NOMO-1 treated with DMSO at 0.1 percent for 48 hours (cell line): Measurements from ENCODE around the gene STAM.

ENCODE experiments used
- DNase-seq: peaks from one replicate; lab custom pipeline; 2025; ENCODE audit not compliant: unreplicated experiment; lab: John Stamatoyannopoulos, UW

Gene STAM

DNA sequence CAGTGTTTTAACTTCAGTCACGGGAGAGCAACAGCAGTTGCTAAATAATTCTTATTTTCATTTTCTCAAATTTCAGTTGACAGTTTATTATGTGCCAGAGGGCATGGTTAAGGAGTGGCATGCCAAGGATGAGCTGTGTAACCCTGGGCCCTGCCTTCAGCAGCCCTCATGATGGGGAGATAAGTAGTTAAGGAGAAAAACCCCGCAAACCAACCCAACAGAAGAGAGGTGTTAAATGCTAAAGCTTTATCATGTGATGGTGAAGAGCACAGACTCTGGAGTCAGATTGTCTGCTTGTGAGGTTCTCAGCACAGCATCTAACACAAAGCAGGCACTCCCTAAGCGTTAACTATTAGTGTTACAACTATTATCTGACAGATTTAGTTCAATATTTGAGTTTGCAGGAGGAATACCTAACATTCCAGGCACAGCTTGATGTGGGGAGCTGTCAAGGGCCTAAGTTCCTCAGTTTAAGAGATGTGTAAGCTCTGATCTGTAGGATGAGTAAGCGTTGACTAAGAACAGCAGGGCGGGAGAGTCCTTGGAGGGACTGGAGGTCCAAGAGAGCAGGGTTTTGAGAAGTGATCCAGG, 29.6 kb downstream of the STAM start:
- DNase-seq: no peak

DNA sequence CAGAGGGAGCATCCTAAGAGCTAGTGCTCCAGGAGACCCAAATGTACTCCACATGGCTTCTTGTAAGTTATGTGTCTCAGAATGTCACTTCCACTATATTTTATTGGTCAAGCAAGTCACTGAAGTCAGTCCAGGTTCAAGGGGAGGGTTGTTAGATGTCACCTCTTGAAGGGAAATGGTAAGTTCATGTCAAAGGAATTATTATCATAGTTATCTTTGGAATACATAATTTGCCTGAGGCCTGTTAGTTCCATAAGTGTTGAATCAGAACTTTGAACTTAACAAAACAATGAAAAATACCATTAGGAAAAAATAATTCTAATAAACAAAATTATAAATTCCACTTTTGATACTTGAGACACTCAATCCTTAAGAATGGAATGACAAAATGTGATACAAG, 30.6 kb downstream of the STAM start:
- no peak for DNase-seq

DNA sequence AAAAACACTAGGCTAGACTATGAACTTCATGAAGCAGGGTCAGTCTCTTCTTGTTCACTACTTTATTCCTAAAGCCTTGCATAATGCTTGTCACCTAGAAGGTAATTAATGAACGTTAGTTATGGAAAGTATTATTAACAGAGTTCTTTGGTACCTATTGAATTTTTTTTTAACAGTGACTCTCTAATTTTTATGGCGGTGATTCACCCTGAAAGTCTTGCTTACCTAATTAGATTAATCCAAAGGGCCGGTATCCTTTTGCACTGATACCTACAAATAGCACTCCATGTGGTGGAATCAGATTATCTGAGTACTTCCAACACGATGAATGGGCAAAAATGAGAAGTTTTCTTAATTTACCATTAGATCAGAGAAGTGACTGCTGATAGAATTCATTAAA, 31.7 kb downstream of the STAM start:
- DNase-seq: no peak

DNA sequence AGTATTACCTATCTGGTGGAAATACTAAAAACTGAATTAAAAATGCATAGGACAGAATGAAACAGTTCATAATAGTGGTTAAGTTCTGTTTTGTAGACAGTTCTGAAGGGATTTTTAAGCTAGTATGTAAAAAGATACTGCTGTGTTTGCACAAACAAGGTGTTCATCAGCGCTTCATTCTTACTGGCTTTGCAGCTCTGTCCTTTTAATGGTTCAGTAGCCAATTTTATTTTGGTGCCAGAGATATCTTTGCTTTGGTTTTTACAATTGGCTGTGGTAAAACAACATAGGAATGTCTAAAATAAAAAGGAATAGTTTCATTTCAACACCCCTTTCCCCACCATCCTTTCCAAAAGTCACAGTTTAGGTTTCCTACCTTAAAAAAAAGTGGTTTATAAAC, 33.0 kb downstream of the STAM start:
- DNase-seq: no peak

DNA sequence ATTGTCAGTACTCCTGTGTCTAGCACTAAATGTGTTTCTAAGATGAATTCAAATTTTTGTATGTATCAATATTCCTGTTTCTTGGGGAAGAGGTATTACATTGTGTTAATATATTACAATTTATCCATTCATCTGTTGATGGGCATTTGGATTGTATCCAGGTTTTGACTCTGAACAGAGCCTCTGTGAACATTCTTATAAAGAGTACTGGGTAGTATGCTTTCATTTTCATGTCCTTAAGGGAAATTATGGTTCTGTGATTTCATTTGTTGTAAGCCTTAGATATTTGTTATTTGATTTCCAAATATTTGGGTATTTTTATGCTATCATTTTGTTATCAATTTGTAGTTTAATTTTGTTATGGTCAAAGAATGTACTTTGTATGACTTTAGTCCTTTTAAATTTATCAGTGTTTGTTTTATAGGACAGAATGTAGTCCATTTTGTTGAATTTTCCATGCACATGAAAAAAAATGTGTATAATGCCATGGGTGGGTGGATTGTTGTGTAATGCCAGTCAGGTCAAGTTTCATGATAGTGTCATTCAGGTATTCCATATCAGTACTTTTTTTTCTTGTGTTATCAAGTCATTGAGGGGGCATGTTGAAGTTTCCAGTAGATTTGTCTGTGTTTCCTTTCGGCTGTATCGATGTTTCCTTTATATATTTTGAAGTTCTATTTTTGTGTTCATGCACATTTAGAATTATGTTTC, 38.4 kb downstream of the STAM start:
- DNase-seq: no peak

DNA sequence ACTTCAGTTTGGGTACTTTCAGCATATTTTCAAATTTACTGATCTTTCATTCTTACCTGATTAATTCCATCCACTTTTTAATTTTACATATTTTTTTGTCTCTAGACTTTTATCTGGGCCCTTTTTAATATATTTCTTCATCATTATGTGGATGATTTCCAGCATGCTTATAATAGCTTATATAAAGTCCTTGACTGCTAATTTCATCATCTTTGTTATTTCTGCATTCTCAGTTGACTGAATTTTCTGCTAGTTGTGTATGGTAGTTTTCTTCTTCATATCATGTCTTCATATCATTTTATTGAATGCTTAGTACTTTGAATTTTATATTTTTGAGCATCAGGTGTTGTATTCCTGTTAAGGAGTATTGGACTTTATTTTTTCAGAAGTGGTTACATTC, 39.6 kb downstream of the STAM start:
- DNase-seq: no peak

DNA sequence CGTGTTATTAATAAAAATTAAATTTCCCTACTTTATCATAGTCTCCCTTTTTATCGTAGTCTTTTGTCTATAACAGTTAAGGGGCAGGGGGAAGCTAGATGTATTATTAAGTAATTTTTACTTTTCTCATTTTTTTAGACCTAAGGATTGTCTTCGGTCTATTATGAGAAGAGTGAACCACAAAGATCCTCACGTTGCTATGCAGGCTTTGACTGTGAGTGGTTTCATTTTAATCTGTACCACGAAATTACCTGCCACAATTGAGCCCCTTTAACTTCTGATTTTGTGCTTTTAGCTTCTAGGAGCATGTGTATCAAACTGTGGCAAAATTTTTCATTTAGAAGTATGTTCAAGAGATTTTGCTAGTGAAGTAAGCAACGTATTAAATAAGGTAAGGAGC, 40.6 kb downstream of the STAM start:
- no peak for DNase-seq

DNA sequence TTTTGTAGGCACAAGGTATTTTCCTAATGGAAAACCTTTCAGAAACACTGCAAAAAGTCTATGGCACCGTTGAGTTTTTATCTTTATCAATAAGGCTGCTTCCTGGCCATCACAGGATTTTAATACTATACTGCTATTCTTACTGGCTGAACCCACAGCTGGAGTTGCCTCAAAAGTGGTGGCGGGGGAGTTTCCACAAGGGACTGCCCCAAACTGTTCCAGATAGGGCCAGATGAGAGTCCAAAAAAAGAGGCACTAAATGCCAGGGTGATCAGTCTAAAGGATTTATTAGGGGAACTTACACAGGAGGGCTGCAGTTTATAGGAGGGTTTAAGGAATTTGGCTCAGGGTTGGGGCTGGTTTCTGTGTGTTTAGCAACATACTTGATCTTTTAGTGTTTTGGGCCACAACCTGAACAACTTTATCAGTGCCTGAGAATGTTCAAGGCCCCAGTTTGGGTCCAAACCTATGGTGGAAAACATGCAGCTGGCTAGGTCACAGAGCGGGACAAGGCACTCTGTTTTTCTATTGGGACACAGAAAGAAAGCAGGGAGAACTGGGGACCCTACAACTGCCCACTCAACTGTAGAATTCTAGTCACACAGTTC, 41.4 kb downstream of the STAM start:
- no peak for DNase-seq

DNA sequence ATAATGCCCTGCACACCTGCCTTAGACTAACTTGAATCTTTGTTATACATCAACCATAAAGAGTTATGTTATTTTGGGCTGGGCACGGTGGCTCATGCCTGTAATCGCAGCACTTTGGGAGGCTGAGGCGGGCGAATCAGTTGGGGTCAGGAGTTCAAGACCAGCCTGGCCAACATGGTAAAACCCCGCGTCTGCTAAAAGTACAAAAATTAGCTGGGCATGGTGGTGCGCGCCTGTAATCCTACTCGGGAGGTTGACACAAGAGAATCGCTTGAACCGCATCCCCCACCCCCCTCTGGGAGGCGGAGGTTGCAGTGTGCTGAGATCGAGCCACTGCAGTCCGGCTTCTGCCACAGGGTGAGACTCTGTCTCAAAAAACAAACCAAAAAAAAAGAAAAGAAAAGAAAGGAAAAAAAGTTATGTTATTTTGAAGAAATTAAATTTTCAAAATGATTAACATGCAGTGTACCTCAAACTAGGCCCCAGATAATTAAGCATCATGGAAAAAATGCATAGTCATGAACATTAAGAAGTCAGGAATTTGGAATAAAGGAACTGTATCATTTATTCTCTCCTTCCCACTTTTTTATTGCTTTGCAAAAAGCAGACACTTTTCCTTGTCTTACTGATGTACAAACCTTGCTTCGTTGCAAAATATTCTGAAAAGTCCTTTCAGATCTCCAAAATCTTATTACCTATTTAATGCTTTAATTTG, 43.3 kb downstream of the STAM start:
- no peak for DNase-seq

DNA sequence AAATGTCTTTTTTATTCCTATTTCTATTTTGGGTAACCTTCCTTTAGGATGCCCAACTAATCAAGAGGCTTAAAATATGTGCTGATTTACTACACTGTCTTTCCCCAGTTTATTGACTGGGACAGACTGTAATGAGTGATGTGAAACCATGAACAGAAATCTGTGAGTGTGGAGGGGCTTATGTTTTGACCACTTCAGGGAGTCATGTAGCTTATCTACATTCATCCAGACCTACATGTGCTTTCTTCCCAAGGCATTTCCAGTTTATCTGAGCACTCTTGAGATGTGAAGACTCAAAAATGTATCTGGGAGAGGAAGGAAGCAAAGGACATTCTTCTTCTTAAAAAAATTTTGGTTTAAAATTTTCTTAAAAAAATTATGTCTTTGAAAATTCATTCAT, 45.2 kb downstream of the STAM start:
- no peak for DNase-seq

DNA sequence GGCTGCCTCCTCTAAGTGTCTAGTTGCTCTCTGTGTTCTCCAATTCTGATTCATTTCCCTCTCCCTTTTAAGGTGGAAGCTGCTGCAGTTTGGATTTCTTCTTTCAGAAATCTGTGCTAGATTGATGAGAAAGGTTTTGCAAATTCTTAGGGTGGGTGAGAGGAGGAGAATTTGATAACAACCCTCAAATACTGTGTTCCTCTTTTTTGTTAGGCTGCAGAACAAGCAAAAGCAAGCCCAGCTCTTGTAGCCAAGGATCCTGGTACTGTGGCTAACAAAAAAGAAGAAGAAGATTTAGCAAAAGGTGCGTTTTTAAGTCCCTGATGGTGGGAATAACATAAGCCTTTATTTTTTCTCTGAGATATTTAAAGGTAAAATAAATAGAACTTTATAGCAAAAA, 49.1 kb downstream of the STAM start:
- no peak for DNase-seq

DNA sequence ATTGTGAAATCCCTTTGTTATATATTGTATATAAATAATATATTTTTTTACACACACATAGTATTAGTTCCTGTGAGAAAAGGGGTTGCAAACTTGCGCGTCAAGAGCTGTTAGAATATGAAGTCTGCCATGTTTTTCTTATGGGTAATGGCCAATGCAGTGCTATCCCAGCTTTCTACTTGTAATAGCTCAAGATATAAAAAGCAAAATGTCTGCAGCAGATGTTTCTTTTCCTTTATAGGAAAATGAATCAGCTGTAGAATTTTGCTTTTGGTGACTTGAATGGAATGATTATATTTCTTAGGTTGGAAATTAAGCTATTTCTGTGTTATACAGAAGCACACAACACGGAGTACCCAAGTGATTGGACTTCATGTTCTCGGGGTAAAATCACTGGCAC, 54.7 kb downstream of the STAM start:
- no peak for DNase-seq

DNA sequence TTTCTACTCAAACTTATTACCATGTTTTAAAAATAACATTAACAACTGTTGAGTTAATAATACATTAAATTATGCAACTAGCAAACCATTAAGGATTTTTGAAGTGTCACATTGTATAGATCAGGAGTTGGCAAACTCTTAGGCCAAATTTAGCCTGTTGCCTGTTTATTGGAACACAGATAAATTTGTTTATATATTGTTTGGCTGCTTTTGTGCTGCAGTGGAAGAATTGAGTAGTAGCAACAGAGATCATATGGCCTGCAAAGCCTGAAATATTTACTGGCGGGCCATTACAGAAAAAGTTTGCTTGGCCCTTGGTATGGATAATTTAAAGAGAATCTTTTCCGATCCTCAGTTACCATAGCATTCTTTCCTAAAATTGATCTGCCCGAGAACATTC, 57.4 kb downstream of the STAM start:
- no peak for DNase-seq

DNA sequence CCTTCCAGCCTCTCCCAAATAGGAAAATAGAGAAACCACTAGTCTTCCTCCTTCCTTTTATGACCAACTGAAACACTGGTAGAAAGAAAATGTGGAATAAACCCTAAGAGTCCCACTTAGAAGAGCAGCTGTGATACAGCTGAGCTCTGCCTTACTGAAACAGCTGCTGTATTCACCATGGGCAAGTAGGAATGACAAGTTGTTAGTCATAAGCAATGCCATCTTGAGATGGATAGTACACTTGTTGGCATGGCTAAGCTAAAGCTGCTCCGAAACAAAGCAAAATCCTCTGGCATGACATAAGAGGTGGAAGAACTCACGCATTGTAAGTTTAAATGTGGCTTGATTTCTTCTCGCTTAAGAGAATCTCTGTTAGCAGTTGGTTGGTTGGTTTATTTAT, 59.8 kb downstream of the STAM start:
- no peak for DNase-seq

DNA sequence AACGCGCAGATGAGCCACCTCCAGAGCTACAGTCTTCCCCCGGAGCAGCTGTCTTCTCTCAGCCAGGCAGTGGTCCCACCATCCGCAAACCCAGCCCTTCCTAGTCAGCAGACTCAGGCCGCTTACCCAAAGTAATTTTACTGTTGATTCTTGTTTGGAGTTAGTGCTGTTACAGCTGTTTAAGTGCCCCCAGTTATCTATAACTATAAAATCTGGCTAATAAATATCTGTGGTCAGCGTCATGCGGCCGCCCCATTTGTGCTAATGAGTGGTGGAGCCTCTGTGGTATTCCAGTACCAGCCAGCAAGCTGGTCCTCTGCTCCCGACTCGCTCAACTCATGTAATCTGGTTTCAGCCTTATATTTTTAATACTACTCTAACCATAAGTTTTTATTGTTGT, 64.9 kb downstream of the STAM start:
- no peak for DNase-seq

DNA sequence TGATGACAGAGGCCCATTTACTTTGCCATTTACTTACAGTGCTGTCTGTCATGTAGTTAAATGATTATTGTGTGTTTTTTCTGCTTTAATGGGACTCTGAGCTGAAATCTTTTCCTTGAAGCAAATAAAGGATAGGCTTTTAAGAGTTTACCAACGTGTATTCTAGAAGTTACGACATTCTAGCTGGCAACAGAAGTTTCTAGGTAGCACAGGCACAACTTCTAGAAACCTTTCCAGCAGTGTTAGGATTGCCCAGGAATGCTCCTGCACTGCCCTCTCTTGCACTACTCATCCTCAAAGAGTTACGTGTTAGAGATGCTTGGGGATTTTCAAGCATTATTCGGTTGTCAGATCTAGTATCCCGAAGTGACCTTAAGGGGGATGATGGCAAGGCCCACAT, 65.5 kb downstream of the STAM start:
- no peak for DNase-seq

DNA sequence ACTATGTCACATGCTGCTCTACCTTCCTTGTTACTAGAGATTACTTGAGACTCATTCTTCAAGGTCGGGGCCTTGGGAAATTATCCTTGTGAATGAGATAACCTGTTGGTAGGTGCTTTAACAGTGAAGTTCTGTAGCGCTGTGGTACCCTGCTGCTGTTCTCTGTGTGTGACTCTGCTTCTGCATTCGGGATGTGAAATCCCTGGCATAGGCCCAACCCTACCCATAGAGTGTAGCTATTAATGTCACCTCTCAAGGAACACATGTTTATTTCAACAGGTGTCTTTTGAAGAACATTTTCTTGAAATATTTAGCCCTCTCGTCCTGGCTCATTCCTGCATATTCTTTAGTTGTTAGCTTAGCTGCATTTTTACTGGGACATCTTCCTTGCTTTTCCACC, 66.2 kb downstream of the STAM start:
- no peak for DNase-seq

DNA sequence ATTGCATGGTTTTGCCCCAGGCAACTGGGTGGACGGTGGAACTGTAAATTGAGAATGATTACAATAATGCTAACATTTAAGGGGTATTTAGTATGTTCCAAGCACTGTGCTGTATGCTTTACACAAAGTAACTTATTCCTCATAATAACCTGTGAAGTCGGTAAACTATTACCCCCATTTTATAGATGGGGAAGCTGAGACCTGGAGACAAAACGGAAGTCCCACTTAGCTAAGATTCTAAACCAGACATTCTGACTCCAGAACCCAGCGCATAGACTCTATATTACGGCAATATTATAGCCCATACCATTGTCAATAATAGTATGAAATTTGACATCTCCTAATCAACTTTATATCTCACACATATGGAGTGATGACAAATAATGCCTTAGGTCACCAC, 68.1 kb downstream of the STAM start:
- DNase-seq: no peak

DNA sequence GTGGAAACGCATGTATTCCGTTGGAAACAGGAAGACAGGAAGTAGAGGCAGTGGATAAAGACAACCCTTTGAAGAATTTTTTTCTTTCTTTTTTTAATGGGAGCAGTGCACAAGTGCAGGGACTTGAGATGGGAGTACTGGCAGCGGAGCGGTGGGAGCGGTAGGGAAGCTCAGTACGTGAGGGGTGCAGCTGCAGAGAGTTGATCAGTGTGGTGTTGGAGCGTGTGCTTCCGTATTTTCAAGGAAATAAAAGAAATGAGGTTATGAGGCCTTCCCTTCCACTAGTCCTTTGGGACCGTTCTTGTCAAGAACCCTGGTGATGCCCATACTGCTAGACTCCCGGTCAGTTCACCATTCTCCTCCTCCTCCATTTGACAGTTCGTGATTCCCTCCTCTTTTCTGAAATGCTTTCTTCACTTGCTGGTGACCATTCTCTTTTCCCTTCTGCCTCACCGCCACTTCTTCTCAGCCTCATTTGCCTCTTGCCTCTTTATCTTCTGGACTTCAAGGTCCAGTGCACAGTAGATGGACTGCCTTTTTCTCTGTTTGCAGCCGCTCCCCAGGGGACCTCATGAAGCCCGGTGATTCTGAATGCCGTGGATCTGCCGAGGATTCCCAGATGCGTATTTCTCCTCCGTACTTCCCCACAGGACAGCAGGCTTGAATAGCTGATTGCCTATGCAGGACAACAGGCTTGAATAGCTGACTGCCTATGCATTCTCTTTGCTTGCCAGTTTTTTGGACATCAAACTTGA, 68.9 kb downstream of the STAM start:
- no peak for DNase-seq

DNA sequence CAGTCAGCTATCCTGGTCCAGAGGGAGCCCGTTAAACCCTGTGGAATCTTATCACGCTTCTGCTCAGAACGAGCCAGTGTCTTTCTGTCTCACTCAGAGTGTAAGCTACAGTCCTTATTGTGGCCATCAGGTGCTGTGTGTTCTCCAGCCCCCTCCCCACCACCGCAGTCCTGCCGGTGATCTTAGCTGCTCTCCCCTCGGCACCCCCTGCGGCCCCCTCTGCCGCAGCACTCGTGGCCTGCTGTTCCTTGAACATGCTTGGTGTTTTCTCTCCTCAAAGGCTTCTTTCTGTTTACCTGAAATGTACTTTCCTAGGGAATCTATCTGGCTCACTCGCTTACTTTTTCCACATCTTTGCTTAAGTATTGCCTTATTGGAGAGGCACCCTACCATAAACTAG, 69.8 kb downstream of the STAM start:
- DNase-seq: no peak

DNA sequence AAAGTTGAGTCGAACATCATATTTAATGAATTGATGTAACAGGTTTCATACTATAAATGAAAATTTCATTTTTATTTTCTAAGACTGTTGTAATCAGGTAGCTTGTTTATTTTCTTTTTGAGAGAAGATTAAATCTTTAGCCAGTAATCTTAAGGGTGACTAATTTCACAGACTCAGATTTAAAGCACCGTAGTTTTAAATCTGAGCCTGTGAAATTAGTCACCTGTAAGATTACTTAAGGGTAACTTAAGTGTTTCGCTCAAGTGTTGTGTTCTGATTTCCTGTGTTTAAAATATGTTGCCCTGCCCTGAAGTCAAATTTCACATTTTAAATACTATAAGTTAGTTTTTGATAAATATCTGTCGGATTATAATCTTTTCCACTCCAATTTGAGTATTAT, 72.2 kb downstream of the STAM start:
- DNase-seq: no peak
